Activated naive CD4-positive, alpha-beta T cell (primary cell): ENCODE data around the gene ZBTB9.
A peak's percentile ranks its signal among the peaks of the same experiment; 100 is the strongest.

Experiments
- DNase-seq, 4 experiments: peaks; one replicate each; lab custom pipeline; 2025; lab: John Stamatoyannopoulos, UW

Gene ZBTB9, protein sequence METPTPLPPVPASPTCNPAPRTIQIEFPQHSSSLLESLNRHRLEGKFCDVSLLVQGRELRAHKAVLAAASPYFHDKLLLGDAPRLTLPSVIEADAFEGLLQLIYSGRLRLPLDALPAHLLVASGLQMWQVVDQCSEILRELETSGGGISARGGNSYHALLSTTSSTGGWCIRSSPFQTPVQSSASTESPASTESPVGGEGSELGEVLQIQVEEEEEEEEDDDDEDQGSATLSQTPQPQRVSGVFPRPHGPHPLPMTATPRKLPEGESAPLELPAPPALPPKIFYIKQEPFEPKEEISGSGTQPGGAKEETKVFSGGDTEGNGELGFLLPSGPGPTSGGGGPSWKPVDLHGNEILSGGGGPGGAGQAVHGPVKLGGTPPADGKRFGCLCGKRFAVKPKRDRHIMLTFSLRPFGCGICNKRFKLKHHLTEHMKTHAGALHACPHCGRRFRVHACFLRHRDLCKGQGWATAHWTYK

DNA sequence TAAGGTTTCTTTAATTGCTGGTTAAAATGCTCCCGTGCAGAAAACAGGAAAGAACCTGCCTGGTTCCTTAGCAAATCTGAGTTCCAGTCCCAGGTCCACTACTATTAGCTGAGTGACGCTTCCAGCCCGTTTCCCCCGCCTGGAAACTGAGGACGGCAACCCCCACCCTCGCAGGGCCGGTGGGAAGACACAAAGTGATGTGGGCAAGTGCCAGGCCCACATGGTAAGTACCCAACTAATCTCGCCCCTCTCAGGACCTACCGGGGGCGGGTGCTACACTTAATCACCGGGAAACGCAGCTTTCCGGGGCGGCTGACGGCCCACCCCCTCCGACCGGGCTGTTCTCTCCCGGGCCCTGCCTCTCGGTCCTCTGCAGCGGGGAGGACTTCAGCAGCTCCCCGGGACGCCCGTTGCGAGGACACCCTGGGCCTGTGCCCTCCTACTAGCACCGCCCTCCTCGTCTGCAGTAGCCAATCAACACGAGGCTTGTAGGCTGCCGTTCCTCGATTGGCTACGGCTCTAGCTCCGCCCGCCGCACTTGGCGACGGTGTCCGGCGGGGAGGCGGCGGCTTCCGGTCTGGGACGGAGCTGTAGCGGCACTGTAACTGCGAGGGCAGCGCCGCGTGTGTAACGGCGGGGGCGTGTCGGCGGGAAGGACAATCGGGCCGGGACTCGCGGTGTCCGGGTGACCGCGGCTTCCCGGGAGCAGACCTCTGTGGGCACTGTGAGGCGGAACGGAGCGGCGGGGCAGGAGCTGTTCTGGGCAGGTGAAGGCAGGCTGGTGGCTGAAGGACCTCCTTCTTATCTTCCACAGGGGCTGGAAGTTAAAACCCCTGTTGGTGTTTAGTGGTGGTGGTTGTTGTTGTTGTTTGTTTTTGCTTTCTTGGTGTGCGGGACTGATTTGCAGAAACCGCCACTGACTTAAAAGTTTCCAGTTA, at the start of gene ZBTB9:
TSS of gene ZBTB9 (plus strand) at position 568 of the 938 bp plus-strand sequence. CDS start 525 bp downstream, outside the sequence.
- peak; percentile 76 to 88 (median 76) for DNase-seq

DNA sequence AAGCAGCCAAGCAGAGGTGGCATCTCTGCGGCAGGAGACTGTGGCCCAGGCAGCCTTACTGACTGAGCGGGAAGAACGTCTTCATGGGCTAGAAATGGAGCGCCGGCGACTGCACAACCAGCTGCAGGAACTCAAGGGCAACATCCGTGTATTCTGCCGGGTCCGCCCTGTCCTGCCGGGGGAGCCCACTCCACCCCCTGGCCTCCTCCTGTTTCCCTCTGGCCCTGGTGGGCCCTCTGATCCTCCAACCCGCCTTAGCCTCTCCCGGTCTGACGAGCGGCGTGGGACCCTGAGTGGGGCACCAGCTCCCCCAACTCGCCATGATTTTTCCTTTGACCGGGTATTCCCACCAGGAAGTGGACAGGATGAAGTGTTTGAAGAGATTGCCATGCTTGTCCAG, 49.5 kb upstream of the ZBTB9 start:
- no peak for DNase-seq

DNA sequence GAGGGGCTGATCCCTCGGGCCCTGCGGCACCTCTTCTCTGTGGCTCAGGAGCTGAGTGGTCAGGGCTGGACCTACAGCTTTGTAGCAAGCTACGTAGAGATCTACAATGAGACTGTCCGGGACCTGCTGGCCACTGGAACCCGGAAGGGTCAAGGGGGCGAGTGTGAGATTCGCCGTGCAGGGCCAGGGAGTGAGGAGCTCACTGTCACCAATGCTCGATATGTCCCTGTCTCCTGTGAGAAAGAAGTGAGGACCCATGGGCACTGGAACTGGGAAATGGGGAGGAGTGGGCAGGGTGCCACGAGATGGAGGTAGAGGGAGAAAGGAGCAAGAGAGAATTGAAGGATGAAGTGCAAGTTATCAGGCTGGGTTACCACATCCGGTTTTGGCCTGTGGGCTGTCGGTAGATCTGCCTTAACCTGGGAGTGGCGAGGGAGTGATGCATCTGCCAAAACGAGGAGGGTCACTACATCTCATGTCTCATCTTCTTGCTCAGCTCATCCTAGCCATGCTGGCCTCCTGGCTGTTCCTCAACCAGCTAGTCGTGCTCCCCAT, 48.9 kb upstream of the ZBTB9 start:
- DNase-seq = no peak

DNA sequence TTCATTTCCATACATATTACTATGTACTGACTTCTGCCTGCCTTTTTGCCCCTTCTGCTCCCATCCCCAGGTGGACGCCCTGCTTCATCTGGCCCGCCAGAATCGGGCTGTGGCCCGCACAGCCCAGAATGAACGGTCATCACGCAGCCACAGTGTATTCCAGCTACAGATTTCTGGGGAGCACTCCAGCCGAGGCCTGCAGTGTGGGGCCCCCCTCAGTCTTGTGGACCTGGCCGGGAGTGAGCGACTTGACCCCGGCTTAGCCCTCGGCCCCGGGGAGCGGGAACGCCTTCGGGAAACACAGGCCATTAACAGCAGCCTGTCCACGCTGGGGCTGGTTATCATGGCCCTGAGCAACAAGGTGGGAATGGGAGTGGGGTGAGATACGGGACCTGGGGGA, 48.2 kb upstream of the ZBTB9 start:
- DNase-seq = no peak

DNA sequence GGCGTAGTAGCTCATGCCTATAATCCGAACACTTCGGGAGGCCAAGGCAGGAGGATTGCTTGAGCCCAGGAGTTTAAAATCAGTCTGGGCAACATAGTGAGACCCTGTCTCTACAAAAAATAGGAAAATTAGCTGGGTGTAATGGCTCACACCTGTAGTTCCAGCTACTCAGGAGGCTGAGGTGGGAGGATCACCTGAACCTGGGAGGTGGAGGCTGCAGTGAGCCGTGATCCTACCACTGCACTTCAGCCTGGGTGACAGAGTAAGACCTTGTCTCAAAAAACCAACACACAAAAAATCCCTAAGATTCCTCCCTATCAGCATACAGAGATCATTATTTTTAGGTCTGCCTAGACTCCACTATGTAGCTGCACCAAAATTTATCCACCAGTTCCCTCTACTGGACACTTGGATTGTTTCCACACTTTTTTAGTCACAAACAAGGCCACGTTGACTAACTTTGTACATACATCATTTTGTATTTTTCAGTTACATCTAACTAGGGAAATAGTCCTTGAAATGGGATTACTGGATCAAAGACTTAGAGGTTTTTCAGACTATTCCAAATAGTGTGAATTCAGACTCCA, 47.2 kb upstream of the ZBTB9 start:
- DNase-seq = no peak

DNA sequence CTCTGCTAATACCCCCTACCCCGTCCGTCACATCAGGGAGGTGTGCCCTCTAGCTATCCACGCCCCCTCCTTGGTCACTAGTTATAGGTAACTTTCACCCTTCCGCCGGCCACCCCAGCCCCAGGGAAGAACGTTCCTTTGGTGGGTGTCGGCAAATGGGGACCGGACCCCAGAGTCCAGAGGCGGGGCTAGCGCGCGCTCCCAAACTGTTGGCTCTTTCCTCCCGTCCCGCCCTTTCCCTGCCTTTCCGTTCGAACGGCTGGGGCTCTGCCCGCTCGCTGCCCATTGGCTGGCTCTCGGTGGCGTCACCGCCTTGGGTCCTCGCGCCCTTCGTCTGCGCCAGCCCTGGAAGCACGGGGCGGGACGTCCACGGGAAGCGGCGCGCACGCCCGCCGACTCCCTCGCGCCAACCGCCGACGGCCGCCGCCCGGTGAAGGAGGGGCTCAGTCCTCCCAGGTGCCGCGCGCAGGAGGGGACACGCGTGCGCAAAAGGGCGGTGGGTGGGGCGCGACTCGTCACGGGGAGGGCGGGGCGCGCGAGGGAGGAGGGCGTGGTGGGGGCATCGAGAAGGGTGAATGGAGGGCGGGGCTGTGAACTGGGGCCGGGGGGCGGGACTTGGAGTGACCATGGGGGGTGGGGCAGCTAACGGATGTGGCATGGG, 44.2 kb upstream of the ZBTB9 start:
- DNase-seq = peak; percentile 99

DNA sequence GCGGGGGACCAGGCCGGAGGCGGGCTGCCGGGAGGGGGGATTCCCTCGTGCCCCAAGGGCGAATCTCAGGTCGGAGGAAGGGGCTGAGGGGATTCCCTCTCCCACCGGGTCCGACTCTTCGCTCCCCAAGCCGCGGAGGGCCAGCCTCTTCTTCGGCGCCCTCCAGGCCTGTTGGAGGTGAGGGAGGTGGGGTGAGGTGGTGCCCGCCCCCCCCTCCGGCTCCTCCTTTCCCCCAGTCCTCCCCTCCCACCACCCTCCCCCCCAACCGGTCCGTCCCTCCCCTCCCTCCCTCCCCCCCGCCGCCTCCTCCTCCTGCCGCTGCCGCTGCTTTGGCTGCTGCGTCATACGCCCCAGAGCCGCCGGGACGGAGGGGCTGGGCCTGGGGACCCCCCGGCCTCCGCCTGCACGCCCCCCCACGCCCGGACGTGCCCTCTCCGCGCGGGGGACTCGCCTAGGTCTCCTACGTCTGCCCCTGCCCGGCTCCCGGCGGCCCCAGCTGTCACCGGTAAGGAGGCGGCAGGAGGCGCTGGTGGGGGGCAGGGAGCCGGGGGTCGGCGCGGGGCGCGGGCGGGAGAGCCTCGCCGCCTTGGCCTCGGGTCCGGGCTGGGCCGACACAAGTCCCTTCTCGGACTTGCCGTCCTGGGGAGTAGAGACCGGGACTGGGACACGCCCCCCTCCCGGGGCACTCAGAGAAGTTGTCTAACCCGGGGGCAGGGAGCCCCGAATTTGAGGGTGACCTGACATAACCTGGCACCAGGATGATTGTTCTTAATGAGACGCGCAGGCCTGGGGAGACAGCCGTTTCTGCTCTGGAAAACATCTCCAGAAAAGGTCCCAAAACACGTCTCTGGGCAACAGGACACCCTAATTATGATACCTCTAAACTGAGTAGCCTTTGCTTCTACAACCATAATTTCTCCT, 43.4 kb upstream of the ZBTB9 start, which contains the start of gene PHF1:
TSS of gene PHF1 (plus strand) at position 304 of the 921 bp plus-strand sequence. CDS start 1,250 bp downstream, outside the sequence.
- DNase-seq = peak in 1 of 4 experiments; percentile 86

DNA sequence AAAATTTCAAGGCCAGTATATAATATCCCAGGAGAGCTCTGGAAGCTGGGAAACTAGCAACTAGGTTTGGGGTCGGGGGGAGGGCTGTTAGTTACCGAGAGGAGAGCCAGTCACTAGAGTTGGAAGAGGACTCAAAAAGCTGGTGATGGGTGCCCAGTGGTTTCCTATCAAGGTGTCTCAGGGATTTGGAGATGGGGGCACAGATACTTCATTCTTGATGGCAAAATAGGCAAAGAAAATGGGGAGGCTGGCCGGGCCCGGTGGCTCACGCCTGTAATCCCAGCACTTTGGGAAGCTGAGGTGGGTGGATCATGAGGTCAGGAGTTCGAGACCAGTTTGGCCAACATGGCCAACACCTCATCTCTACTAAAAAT, 42.8 kb upstream of the ZBTB9 start:
- DNase-seq = no peak

DNA sequence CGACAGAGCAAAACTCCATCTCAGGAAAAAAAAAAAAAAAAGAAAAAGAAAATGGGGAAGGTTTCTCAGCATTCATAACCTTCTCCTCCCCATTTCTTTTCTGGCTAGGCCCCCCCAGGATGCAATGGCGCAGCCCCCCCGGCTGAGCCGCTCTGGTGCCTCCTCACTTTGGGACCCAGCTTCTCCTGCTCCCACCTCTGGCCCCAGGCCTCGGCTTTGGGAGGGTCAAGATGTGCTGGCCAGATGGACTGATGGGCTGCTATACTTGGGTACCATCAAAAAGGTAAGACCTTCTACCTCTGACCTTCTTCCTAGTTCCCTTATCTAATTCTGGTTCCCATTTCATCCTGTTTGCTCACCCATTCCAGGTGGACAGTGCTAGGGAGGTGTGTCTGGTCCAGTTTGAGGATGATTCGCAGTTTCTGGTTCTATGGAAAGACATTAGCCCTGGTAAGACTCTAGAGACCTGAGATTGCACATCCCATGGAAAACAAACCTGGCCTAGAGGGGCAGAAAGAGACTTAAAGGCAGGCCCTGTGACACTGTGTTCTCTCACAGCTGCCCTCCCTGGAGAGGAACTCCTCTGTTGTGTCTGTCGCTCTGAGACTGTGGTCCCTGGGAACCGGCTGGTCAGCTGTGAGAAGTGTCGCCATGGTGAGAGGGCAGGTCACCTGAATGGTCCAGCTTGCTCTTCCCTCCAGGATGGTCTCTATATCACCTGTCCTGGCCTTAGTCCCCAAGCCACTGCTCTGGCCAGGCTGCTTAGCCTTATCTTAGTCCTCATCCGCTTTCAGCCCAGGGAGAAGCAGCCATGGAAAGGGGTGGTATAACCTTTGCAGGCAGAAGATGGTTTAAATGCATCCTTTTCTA, 42.0 kb upstream of the ZBTB9 start:
- DNase-seq = no peak

DNA sequence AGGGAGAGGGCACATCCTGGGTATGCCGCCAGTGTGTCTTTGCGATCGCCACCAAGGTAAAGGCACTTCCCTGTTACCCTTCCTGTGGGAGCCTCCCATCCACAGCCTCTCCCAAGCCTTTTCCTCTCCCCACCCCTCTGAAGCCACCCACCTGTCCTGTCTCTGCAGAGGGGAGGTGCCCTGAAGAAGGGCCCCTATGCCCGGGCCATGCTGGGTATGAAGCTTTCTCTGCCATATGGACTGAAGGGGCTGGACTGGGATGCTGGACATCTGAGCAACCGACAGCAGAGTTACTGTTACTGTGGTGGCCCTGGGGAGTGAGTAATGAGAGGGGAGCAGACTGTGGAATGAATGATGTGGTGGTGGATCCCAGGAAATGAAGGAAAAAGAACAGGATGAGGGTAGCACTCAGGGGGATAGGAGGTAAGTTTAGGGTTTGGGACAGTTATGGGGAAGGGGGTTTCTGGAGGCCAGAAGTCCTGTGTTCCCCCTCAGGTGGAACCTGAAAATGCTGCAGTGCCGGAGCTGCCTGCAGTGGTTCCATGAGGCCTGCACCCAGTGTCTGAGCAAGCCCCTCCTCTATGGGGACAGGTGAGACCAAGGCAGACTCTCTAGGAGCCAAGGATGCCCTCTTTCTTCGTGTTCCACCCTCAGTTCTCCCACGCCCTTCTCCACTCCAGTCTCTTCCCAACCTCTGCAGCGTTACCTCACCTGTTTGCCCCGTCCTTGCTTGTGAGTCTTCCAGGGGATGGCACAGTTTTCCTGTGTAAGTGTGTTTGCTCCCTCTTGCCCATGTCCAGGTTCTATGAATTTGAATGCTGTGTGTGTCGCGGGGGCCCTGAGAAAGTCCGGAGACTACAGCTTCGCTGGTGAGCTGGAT, 40.9 kb upstream of the ZBTB9 start:
- no peak for DNase-seq

DNA sequence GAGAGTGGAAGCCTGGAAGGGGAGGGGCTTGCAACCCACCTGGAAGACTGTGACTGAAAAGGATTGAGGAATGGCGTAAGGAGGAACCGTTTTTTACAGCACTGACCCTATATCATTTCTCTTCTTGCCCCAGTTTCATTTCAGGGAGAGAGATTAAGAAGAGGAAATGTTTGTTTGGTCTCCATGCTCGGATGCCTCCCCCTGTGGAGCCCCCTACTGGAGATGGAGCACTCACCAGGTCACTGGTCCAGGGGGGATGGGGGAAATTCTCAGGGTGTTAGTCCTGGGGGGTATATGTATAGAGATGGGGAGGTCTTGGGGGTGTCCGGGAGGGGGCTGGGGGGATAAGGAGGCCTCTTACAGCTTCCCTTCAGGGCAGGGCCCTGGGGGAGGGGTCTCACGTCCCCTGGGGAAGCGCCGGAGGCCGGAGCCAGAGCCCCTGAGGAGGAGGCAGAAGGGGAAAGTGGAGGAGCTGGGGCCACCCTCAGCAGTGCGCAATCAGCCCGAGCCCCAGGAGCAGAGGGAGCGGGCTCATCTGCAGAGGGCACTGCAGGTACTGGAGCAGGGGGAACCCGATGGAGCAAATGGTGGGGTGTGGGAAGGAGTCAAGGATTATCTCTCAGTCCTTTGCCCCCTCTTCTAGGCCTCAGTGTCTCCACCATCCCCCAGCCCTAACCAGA, 39.6 kb upstream of the ZBTB9 start:
- DNase-seq = no peak

DNA sequence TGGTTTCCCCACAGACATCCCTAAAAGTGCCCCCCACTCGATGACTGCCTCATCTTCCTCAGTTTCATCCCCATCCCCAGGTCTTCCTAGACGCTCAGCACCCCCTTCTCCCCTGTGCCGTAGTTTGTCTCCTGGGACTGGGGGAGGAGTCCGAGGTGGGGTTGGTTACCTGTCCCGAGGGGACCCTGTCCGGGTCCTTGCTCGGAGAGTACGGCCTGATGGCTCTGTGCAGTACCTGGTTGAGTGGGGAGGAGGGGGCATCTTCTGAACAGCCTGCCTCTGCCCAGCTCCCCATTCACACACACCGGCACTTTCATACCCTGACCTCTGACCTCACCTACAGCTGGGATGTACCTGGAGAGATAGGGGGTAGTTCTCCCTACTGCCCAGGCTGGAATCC, 38.5 kb upstream of the ZBTB9 start:
- no peak for DNase-seq

DNA sequence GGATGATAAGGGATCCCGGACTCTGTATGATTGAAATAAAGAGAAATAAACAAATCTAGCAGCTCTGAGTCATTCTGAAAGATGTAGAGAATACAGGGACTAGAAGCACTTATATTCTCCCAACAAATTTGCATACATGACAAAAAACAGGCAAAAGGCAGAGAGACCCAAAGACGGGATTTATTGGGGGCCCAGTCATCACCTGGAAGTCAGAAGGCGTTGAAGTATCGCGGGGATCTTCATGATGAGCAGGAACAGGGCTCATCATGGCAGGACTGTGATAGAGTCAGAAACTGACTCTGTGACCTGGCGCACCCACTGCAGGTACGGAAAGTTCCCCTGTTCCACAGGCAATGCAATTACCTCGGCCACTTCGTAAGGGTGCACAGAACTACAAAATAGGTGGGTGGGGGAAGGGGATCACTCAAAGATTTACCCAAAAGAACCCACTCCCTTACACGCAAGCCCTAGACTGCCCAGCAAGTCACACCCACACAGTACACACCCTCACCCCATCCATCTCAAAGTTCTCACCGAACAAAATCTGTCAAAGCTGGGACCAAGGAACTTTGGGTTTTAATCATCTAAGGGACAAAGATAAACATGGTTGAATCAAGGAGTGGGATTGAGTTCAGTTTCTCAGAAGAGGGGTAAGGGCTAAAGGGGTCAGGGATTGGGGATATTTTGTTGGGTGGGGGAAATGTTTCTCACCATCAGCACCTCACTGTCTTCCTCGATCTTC, 37.8 kb upstream of the ZBTB9 start:
- DNase-seq = no peak

DNA sequence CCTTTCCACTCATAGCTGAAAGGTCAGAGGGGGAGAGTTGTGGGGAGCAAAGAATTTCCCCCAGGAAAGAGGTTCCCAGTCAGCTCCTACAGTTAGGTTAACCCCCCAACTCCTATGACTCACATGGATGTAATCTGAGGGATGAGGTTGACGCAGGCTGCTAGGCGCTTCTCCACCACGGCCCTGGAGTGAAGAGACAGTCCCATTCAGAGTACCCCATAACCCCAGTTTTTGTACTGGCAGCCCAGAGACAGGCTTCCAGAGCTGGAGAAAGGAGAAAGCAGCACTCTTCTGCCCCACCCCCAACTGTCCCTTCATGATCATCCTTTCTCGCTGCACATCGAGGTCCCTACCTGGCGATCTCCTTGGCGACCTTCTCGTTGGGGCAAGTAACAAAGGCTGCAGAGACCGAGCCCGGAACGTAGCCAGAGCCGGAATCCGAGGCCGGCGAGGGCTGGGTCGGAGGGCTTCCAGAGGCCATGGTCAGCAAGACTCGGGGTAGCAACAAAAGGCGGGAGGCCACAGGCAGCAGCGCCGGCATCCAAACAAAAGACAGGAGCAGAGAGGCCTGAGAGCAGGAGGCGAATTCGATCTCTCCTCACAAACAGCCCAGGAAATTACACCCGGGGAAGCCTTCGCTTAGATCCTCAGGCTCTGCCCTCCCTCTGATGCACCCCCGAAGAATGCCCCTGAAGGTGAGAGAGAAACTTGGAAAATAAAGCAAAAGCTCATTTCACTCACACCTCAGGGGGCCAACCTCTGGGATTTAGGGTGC, 37.1 kb upstream of the ZBTB9 start:
- DNase-seq = no peak

DNA sequence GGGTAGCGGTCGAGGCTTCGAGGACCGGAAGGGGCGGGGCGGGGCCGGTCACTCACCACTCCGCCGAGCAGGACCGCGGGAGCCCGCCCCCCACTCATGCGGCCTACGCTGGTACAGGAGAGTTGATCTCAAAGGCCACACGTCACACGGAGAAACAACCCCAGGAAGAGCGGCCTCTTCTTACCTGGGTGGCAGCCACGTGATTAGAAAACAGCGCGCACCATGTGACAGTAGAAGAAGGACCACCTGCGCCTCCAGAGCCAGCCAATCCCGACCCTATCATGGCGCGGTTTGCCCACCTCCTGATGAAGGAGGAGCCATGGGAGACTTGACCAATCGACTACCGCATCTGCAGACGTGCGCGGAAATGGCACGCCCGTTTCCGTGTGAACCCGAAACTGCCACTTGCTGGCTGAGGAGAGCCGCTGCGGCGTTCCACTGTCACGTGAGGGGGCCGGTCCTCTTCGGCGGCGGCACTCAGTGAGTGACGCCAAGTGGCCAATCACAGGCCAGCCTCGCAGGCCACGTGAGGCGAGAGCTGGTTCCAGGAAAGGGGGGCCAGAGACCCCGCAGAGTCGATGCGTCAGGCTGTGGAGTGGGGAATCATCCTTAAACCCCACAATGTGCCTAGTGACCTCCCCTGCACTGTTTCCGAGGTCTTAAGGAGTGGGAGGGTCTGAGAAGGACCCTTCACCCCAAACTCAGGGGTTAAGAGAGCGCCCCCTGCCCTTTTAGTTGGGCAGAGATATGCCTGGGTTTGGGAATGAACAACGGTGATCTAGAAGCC, 36.3 kb upstream of the ZBTB9 start, which contains the start of gene CUTA:
TSS of gene CUTA (minus strand) at position 205 of the 787 bp plus-strand sequence. CDS start at position 98, 107 bp downstream.
- DNase-seq = peak; percentile 92 to 98 (median 96)
